Cardiac muscle cell (in vitro differentiated cells and primary cell): ENCODE data around the gene DUSP8. TPM values are rescaled to one million over a fixed set of nuclear protein-coding genes. Genes with fewer than 3 reads are reported as not detected.

Experiments used
- DNase-seq, 2 donors: peaks; one replicate each; pipeline versions ENCODE4 v3.0.0 to v3.0.0-alpha.2; 2010 to 2017; ENCODE audit warnings: low read depth in 1 of 2, low spot score in 1 of 2
- H3K27ac ChIP-seq: fragments of 200-600 bp; sonication (generic); 2 replicates; pipeline ENCODE4 v1.5.1; 2016
- H3K27me3 ChIP-seq: fragments of 200-600 bp; sonication (generic); 2 replicates; pipeline ENCODE4 v1.6.0; 2016; ENCODE audit warnings: control low read depth
- H3K36me3 ChIP-seq: fragments of 200-600 bp; sonication (generic); 2 replicates; pipeline ENCODE4 v1.5.1; 2016; ENCODE audit warnings: control low read depth
- H3K4me1 ChIP-seq: fragments of 200-600 bp; sonication (generic); 2 replicates; pipeline ENCODE4 v1.8.1; 2017; ENCODE audit warnings: low read depth, mild to moderate bottlenecking, mixed run types
- H3K4me3 ChIP-seq: fragments of 200-600 bp; sonication (generic); 2 replicates; pipeline ENCODE4 v1.5.1; 2016; ENCODE audit warnings: mild to moderate bottlenecking
- H3K9me3 ChIP-seq: fragments of 200-600 bp; sonication (generic); 2 replicates; pipeline ENCODE4 v1.5.1; 2017; ENCODE audit warnings: low read depth, mild to moderate bottlenecking, control low read depth
- polyA plus RNA-seq: library from polyadenylated mRNA; unstranded; fragments of >200 nt; fragmentation: Nextera tagmentation; extraction: Ambion mirVana; gene quantifications from 2 replicates; pipeline ENCODE4 v1.2.1, GENCODE V29; 2016
- total RNA-seq: library from RNA; depleted of rRNA; stranded (reverse); fragments of >200 nt; gene quantifications from 2 replicates; pipeline ENCODE4 v1.2.3, GENCODE V29; 2016
- TF ChIP-seq, protein P1 (sequence below): IDR thresholded peaks from 2 replicates; pipeline ENCODE4 v1.5.1; 2012; ENCODE audit warnings: low read depth, mild to moderate bottlenecking, low read length

Gene DUSP8
- total and polyA plus RNA-seq, 2 experiments from 2014 or later, result 0.51 to 0.59 TPM

DNA sequence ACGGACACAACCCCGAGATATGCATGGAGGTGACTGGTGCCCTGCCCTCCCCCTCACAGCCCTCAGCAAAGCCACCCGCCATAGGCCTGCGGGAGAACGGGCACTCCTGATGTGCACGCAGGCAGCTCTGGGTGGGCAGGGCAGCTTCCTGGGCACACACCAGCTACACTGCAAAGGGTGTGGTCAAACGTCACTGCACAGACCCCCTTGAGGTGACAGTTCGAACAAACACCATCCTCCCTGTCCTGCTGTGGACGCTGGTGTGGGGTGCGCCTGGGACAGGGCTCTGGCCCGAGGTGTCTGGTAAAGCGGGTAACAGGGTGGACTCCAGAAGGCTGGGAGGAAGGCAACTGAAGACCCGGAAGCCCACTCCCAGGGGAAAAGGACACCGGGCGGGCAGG is 63.6 kb downstream of the DUSP8 start:
- Histone ChIP-seq H3K4me3 (no peak overlapping the region), H3K27ac (no peak overlapping the region), H3K36me3 (no peaks in the 10 kb centered on the region), H3K4me1 (peaks cover 14% of the 10 kb centered on the region), H3K27me3 (no peaks in the 10 kb centered on the region), H3K9me3 (no peaks in the 10 kb centered on the region)
- TF ChIP-seq, protein P1, sequence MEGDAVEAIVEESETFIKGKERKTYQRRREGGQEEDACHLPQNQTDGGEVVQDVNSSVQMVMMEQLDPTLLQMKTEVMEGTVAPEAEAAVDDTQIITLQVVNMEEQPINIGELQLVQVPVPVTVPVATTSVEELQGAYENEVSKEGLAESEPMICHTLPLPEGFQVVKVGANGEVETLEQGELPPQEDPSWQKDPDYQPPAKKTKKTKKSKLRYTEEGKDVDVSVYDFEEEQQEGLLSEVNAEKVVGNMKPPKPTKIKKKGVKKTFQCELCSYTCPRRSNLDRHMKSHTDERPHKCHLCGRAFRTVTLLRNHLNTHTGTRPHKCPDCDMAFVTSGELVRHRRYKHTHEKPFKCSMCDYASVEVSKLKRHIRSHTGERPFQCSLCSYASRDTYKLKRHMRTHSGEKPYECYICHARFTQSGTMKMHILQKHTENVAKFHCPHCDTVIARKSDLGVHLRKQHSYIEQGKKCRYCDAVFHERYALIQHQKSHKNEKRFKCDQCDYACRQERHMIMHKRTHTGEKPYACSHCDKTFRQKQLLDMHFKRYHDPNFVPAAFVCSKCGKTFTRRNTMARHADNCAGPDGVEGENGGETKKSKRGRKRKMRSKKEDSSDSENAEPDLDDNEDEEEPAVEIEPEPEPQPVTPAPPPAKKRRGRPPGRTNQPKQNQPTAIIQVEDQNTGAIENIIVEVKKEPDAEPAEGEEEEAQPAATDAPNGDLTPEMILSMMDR, result no peak
- DNase-seq, result no peak

DNA sequence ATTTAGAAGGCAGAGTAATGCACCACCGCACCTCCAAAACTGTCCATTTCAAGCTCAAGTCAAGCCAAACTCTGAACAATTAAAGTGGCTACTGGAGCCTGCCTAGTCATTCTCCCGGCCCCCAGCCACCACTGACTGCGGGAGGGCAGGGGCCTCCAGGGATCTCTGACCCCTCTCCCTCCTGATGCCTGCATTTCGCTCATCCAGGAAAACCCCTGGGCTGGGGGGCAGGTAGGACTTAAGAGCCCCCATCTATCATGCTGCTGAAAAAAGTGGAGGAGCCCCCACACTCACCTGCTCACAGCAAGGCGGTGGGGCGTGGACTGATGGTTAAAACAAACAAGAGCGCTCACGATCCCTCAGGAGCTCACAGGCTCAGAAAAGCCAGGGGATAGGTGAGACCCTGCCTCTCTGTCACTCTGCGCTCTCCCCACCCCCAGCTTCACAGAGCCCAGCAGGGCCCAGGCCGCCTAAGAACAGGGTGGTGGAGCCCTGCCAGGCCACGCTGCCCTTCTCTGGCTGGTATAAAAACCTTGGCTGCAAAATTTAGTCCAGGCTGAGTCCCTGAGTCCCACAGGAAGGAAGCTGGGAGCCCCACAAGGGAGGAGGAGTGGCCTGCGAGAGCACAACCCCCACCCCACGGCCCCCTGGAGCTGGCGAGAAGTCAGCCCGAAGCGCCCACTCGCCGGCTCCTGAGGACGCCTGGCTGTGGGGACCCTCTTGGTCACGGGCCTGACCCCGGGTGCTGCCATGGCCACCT is 64.5 kb downstream of the DUSP8 start:
- Histone ChIP-seq H3K9me3 (no peaks in the 10 kb centered on the region), H3K4me1 (peaks cover 14% of the 10 kb centered on the region), H3K27me3 (no peaks in the 10 kb centered on the region), H3K27ac (no peak overlapping the region), H3K4me3 (no peak overlapping the region), H3K36me3 (no peaks in the 10 kb centered on the region)
- DNase-seq, result no peak
- TF ChIP-seq, protein P1, result no peak

DNA sequence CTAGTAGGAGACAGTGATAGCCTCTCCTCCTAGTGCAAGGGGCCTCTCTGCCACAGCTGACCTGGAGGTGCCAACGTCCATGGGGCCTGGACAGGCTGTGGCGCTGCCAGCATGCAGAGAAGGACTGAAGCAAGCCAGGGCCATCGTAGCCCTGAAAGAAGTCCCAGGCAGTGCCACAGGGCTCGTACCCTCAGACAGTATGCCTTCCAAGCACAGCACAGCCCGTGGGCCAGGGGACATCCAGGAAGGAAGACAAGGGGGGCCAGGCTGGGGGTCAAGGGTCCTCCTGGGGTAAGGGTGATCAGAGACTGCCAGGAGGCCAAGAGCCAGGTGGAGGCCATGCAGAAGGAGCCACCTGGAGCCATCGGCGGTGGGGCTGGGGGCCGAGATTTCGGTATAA is 65.1 kb downstream of the DUSP8 start:
- H3K27me3 ChIP-seq, result no peaks in the 10 kb centered on the region
- no peak overlapping the region for H3K4me3 ChIP-seq
- H3K4me1 ChIP-seq, result peaks cover 14% of the 10 kb centered on the region
- TF ChIP-seq, protein P1, result no peak
- no peak for DNase-seq
- H3K36me3 ChIP-seq, result no peaks in the 10 kb centered on the region
- H3K27ac ChIP-seq, result no peak overlapping the region
- H3K9me3 ChIP-seq, result no peaks in the 10 kb centered on the region

DNA sequence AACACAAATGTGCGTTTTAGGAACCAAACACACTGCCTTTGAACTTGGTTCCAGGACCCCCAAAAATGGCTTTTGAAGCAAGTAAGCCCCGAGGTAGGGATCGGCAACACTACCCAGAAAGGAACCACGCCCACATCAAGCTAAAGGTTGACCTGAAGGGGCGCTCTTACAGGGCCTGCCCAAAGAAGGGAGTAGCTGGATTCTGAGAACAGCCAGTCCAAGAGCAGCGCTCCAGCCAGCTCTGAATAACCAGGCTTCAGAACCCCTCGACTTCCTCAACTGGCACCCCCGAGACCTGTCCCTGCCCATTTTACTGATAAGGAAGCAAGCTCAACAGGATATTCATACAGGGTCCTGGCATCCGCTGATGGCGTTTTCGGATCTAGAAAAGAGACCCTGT is 66.6 kb downstream of the DUSP8 start:
- H3K36me3 ChIP-seq, result no peaks in the 10 kb centered on the region
- TF ChIP-seq, protein P1, result no peak
- DNase-seq, result no peak
- no peak overlapping the region for H3K4me3 ChIP-seq
- H3K9me3 ChIP-seq, result no peaks in the 10 kb centered on the region
- H3K27me3 ChIP-seq, result no peaks in the 10 kb centered on the region
- peaks cover 14% of the 10 kb centered on the region for H3K4me1 ChIP-seq
- H3K27ac ChIP-seq, result no peak overlapping the region

DNA sequence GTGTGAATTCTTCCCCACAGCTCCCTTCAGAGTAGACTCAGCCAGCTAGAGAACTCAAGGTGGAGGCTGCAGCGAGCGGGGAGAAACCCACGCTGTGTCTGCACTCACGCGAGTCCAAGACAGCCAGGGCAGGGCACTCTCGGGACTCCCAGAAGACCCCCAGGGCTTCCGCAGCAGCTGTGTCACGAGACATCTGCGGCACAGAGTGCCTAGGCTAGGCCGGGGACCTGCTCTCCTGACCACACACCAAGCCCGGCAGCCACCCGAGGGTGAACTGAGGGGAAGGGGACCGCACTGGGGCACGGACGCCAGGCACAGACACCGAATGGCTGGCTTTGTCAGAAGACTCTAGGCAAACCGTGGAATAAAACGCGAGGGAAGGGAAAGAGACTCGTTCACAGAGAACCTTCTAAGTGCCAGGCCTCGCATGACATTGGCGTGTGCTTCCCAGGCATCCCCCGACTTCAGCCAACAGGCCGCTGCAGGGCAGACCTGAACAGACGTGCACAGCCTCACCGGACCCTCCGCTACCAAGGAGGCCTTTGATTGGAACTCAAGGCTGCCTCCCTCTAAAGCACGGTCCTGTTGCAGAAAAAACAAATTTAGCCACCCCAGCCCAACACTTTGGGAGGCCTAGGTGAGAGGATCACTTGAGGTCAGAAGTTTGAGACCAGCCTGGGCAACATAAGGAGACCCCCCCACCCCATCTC is 67.3 kb downstream of the DUSP8 start:
- Histone ChIP-seq H3K36me3 (no peaks in the 10 kb centered on the region), H3K27me3 (no peaks in the 10 kb centered on the region), H3K27ac (no peak overlapping the region), H3K9me3 (no peaks in the 10 kb centered on the region), H3K4me1 (peaks cover 13% of the 10 kb centered on the region), H3K4me3 (no peak overlapping the region)
- TF ChIP-seq, protein P1, result no peak
- no peak for DNase-seq
